ENCODE data around the gene SLC9A2.

Gene SLC9A2

DNA sequence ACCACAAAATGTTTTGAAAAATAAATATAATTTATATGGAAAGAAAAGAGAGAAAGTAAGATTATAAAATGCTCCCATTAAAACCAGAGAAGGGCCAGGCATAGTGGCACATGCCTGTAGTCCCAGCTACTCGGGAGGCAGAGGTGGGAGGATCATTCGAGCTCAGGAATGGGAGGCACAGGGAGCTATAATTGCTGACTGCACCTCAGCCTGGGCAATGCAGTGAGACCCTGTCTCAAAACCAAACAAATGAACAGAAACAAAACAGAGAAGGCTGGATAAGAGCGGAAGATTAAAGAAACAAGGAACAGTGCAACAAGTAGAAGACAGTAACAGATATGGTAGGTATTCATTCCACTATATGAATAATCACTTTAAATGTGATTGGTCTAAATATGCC, 123.9 kb downstream of the SLC9A2 start:
- TF ChIP-seq, protein P1, sequence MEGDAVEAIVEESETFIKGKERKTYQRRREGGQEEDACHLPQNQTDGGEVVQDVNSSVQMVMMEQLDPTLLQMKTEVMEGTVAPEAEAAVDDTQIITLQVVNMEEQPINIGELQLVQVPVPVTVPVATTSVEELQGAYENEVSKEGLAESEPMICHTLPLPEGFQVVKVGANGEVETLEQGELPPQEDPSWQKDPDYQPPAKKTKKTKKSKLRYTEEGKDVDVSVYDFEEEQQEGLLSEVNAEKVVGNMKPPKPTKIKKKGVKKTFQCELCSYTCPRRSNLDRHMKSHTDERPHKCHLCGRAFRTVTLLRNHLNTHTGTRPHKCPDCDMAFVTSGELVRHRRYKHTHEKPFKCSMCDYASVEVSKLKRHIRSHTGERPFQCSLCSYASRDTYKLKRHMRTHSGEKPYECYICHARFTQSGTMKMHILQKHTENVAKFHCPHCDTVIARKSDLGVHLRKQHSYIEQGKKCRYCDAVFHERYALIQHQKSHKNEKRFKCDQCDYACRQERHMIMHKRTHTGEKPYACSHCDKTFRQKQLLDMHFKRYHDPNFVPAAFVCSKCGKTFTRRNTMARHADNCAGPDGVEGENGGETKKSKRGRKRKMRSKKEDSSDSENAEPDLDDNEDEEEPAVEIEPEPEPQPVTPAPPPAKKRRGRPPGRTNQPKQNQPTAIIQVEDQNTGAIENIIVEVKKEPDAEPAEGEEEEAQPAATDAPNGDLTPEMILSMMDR (IDR thresholded peaks at IDR 0.05; ENCODE audit: low read depth, low read length): no peak

GRCh38 chr2:102748107-102748506, 128.8 kb downstream of the SLC9A2 start:
- H3K27me3 ChIP-seq (ENCODE audit: insufficient read depth, low read depth, severe bottlenecking): no peaks in the 10 kb centered on the region
- TF ChIP-seq, protein P1 (IDR thresholded peaks at IDR 0.05; ENCODE audit: low read depth, low read length): no peak
- no peak overlapping the region for H3K27ac ChIP-seq
- H3K9me3 ChIP-seq (ENCODE audit: severe bottlenecking): no peaks in the 10 kb centered on the region
- no peak overlapping the region for H3K4me3 ChIP-seq (ENCODE audit: low read depth, low read length)
- DNase-seq: no peak
- H3K36me3 ChIP-seq: no peaks in the 10 kb centered on the region

More for the DNA sequence above, 123.9 kb downstream of the SLC9A2 start:
- Histone ChIP-seq H3K9me3 (ENCODE audit: severe bottlenecking) (no peaks in the 10 kb centered on the region), H3K36me3 (no peaks in the 10 kb centered on the region), H3K27ac (no peak overlapping the region), H3K27me3 (ENCODE audit: insufficient read depth, low read depth, severe bottlenecking) (no peaks in the 10 kb centered on the region), H3K4me3 (ENCODE audit: low read depth, low read length) (no peak overlapping the region)
- no peak for DNase-seq

- Histone ChIP-seq H3K9me3 (ENCODE audit: severe bottlenecking) (no peaks in the 10 kb centered on the region), H3K36me3 (no peaks in the 10 kb centered on the region)
- TF ChIP-seq, protein P1 (IDR thresholded peaks at IDR 0.05; ENCODE audit: low read depth, low read length): no peak
Measured at GRCh38 chr2:102749938-102750337, 130.6 kb downstream of the SLC9A2 start.

GRCh38 chr2:102753563-102754159, 134.3 kb downstream of the SLC9A2 start:
- Histone ChIP-seq H3K27ac (no peak overlapping the region), H3K36me3 (no peaks in the 10 kb centered on the region), H3K27me3 (ENCODE audit: insufficient read depth, low read depth, severe bottlenecking) (no peaks in the 10 kb centered on the region), H3K9me3 (ENCODE audit: severe bottlenecking) (no peaks in the 10 kb centered on the region), H3K4me3 (ENCODE audit: low read depth, low read length) (no peak overlapping the region)
- DNase-seq: peak; percentile 9
- TF ChIP-seq, protein P1 (IDR thresholded peaks at IDR 0.05; ENCODE audit: low read depth, low read length): peak; percentile 50; the same call in 1 of the 2 replicates

More at GRCh38 chr2:102749938-102750337, 130.6 kb downstream of the SLC9A2 start:
- Histone ChIP-seq H3K27me3 (ENCODE audit: insufficient read depth, low read depth, severe bottlenecking) (no peaks in the 10 kb centered on the region), H3K27ac (no peak overlapping the region), H3K4me3 (ENCODE audit: low read depth, low read length) (no peak overlapping the region)
- DNase-seq: no peak

DNA sequence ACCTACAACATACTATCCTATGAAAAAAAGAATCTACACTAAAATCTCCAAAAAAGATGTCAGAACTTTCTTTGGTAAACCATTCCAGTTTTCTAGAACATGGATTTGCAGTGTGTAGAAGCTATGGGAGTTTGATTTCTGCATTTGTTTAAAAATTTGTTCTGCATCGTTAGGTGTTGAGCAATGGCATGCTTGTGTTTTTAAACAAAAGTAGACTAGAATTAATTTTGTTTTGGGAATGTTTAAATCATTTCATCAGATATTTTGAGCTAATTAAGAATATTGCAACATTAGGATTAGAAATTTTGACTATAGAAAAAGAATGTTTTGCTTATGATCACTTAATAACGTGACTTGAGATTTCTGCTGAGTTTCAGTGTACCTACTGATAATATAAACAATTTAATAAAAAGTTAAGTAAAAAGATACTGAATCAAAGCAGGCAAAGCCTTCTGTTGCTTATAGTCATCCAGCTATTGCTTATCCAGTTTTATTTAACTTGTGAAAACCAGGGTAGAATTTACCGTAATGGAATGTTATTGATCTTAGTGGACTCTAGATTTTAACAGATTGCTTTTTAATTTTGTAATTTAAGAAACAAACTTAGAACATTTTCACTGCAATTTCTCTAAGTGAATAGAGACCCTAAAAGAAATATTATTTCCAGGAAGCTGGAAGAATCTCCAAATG, 135.2 kb downstream of the SLC9A2 start:
- TF ChIP-seq, protein P1 (IDR thresholded peaks at IDR 0.05; ENCODE audit: low read depth, low read length): no peak
- Histone ChIP-seq H3K36me3 (no peaks in the 10 kb centered on the region), H3K27ac (no peak overlapping the region)

More for the DNA sequence above, 135.2 kb downstream of the SLC9A2 start:
- no peaks in the 10 kb centered on the region for H3K9me3 ChIP-seq (ENCODE audit: severe bottlenecking)
- H3K27me3 ChIP-seq (ENCODE audit: insufficient read depth, low read depth, severe bottlenecking): no peaks in the 10 kb centered on the region
- H3K4me3 ChIP-seq (ENCODE audit: low read depth, low read length): no peak overlapping the region
- no peak for DNase-seq

Data from WERI-Rb-1 (cell line).